ENCODE data around the gene NLRX1.

DNA sequence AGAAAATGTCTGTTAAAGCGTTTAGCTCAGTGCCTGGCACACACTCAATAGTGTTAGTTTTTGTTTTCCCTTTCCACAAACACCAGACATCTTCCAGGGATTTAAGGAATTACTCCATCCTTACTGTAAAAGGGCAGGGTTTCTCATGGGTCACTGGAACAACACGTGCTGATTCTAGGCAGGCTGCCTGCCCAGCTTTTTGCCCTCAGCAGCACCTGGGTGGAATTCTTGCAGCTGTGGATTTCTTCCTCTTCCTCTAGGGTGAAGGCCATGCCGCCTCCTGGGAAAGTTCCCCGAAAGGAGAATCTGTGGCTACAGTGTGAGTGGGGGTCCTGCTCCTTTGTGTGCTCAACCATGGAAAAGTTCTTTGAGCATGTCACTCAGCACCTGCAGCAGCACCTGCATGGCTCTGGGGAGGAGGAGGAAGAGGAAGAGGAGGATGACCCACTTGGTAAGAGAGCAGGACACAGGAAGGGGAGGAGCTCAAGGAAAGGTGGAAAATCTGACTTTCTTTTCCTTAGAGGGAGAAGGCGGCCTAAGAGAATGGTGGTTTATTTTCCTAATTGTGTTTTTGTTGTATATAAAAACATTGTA is 41.8 kb upstream of the NLRX1 start:
- TF ChIP-seq, protein P1, sequence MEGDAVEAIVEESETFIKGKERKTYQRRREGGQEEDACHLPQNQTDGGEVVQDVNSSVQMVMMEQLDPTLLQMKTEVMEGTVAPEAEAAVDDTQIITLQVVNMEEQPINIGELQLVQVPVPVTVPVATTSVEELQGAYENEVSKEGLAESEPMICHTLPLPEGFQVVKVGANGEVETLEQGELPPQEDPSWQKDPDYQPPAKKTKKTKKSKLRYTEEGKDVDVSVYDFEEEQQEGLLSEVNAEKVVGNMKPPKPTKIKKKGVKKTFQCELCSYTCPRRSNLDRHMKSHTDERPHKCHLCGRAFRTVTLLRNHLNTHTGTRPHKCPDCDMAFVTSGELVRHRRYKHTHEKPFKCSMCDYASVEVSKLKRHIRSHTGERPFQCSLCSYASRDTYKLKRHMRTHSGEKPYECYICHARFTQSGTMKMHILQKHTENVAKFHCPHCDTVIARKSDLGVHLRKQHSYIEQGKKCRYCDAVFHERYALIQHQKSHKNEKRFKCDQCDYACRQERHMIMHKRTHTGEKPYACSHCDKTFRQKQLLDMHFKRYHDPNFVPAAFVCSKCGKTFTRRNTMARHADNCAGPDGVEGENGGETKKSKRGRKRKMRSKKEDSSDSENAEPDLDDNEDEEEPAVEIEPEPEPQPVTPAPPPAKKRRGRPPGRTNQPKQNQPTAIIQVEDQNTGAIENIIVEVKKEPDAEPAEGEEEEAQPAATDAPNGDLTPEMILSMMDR (IDR thresholded peaks at IDR 0.05) = no peak
- TF ChIP-seq POLR2A (IDR thresholded peaks at IDR 0.05) = no peak

All from body of pancreas (tissue), 4 donors.